DMS79 treated with DMSO at 0.1 percent for 48 hours (cell line): ENCODE measurements around the gene ADCY1.

Experiments
- DNase-seq: peaks from one replicate; lab custom pipeline; 2025; lab: John Stamatoyannopoulos, UW

ADCY1 gene

GRCh38 chr7:45625714-45626440 lies 51.7 kb downstream of the ADCY1 start:
- DNase-seq, result no peak

GRCh38 chr7:45626441-45627430 lies 52.6 kb downstream of the ADCY1 start:
- DNase-seq, result no peak

GRCh38 chr7:45627691-45628456 lies 53.7 kb downstream of the ADCY1 start:
- no peak for DNase-seq

- no peak for DNase-seq
Measured at GRCh38 chr7:45631569-45631968, 57.4 kb downstream of the ADCY1 start.

- DNase-seq, result no peak
Measured at GRCh38 chr7:45636733-45637132, 62.6 kb downstream of the ADCY1 start.

- DNase-seq, result no peak
Measured at GRCh38 chr7:45638916-45639315, 64.7 kb downstream of the ADCY1 start.

- DNase-seq, result no peak
Measured at GRCh38 chr7:45642044-45642443, 67.9 kb downstream of the ADCY1 start.

GRCh38 chr7:45643630-45644029 lies 69.5 kb downstream of the ADCY1 start:
- DNase-seq, result no peak

GRCh38 chr7:45644237-45644636 lies 70.1 kb downstream of the ADCY1 start:
- DNase-seq, result no peak

- DNase-seq, result no peak
Measured at GRCh38 chr7:45645141-45645969, 71.2 kb downstream of the ADCY1 start.

GRCh38 chr7:45646207-45646821 lies 72.1 kb downstream of the ADCY1 start:
- no peak for DNase-seq

- no peak for DNase-seq
Measured at GRCh38 chr7:45646996-45647825, 73.0 kb downstream of the ADCY1 start.

GRCh38 chr7:45647967-45648670 lies 74.0 kb downstream of the ADCY1 start:
- DNase-seq, result no peak

- DNase-seq, result no peak
Measured at GRCh38 chr7:45648671-45648995, 74.5 kb downstream of the ADCY1 start.

- DNase-seq, result no peak
Measured at GRCh38 chr7:45649560-45650346, 75.6 kb downstream of the ADCY1 start.

- DNase-seq, result no peak
Measured at GRCh38 chr7:45650404-45651394, 76.5 kb downstream of the ADCY1 start.

- DNase-seq, result no peak
Measured at GRCh38 chr7:45651540-45651939, 77.4 kb downstream of the ADCY1 start.
